ENCODE data around the gene EPB41L4A. TPM values are rescaled to one million over a fixed set of nuclear protein-coding genes. Genes with fewer than 3 reads are reported as not detected.

EPB41L4A gene
- total RNA-seq, 1 donor from 2014 or later: 11.1 TPM

DNA sequence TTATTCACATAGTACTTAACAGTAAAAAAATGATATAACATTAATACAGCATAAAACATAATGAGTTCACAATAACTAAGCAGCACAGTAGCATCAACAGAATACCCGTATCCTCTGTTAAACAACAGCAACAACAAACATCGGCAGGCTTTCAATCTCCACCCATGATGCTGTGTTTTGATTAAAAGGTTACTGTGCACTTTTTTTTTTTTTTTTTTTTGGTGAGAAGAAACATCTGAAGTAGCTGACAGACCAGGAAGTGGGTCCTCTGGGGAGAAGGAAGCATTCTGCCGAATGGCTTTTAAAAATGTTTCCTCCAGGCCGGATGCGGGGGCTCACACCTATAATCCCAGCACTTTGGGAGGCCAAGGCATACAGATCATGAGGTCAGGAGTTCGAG, 282.3 kb downstream of the EPB41L4A start:
- TF ChIP-seq EZH2 (IDR thresholded peaks at IDR 0.05; ENCODE audit: insufficient read depth, low read length): no peak
- TF ChIP-seq, protein P1, sequence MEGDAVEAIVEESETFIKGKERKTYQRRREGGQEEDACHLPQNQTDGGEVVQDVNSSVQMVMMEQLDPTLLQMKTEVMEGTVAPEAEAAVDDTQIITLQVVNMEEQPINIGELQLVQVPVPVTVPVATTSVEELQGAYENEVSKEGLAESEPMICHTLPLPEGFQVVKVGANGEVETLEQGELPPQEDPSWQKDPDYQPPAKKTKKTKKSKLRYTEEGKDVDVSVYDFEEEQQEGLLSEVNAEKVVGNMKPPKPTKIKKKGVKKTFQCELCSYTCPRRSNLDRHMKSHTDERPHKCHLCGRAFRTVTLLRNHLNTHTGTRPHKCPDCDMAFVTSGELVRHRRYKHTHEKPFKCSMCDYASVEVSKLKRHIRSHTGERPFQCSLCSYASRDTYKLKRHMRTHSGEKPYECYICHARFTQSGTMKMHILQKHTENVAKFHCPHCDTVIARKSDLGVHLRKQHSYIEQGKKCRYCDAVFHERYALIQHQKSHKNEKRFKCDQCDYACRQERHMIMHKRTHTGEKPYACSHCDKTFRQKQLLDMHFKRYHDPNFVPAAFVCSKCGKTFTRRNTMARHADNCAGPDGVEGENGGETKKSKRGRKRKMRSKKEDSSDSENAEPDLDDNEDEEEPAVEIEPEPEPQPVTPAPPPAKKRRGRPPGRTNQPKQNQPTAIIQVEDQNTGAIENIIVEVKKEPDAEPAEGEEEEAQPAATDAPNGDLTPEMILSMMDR (IDR thresholded peaks at IDR 0.05; ENCODE audit: insufficient read depth, low read depth, low read length): no peak
- H2AFZ ChIP-seq (ENCODE audit: low read depth, low read length): no peak overlapping the region
- Mint-ChIP-seq H3K4me1 (ENCODE audit: low read depth, unreplicated experiment) (no peaks in the 10 kb centered on the region), H3K9me3 (ENCODE audit: unreplicated experiment) (peaks cover 2% of the 10 kb centered on the region), H3K27ac (ENCODE audit: unreplicated experiment) (no peak overlapping the region), H3K36me3 (ENCODE audit: low read depth, unreplicated experiment) (no peaks in the 10 kb centered on the region), H3K4me3 (ENCODE audit: unreplicated experiment) (no peak overlapping the region), H3K27me3 (ENCODE audit: low read depth, unreplicated experiment) (no peaks in the 10 kb centered on the region)
- H3K4me3 ChIP-seq (ENCODE audit: insufficient read depth, low read depth, low read length): no peak overlapping the region
- H4K20me1 ChIP-seq (ENCODE audit: insufficient read depth, low read length): no peaks in the 10 kb centered on the region
- no peaks in the 10 kb centered on the region for H3K79me2 ChIP-seq (ENCODE audit: insufficient read depth, low read length)
- H3K36me3 ChIP-seq (ENCODE audit: insufficient read depth, low read length): no peaks in the 10 kb centered on the region
- FAIRE-seq (no peak), DNase-seq (ENCODE audit: low read depth) (no peak)
- no peak overlapping the region for H3K9ac ChIP-seq (ENCODE audit: low read length)
- no peak overlapping the region for H3K27ac ChIP-seq (ENCODE audit: low read depth, low read length)
- no peaks in the 10 kb centered on the region for H3K9me3 ChIP-seq (ENCODE audit: insufficient read depth, low read depth, low read length)
- no peaks in the 10 kb centered on the region for H3K4me1 ChIP-seq (ENCODE audit: insufficient read depth, low read length)
- H3K4me2 ChIP-seq (ENCODE audit: low read length): no peak overlapping the region
- H3K27me3 ChIP-seq (ENCODE audit: insufficient read depth, low read length): no peaks in the 10 kb centered on the region

DNA sequence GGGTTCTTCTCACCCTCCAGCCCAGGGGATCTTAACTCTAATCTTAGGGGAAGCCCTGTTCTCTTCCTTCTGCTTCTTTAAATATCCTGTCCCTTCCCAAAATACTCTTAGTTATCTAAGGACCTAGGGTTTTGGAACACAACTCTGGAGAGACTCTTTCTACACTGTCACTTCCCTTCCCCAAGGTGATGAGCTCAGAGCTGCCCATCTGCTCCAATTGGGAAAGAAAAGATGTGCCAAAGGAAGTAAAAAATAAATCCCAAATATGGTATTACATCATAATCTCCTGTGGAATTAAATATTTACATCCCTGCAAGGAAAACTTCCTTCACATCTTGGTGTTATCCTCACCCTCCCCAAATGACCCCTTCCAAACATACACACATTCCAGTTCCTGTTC, 291.2 kb downstream of the EPB41L4A start:
- H4K20me1 ChIP-seq (ENCODE audit: insufficient read depth, low read length): no peaks in the 10 kb centered on the region
- peaks cover 7% of the 10 kb centered on the region for H3K27me3 Mint-ChIP-seq (ENCODE audit: low read depth, unreplicated experiment)
- DNase-seq (ENCODE audit: low read depth): no peak
- no peaks in the 10 kb centered on the region for H3K36me3 Mint-ChIP-seq (ENCODE audit: low read depth, unreplicated experiment)
- H3K4me2 ChIP-seq (ENCODE audit: low read length): no peak overlapping the region
- no peak overlapping the region for H3K9ac ChIP-seq (ENCODE audit: low read length)
- H3K4me1 ChIP-seq (ENCODE audit: insufficient read depth, low read length): no peaks in the 10 kb centered on the region
- TF ChIP-seq, protein P1 (IDR thresholded peaks at IDR 0.05; ENCODE audit: insufficient read depth, low read depth, low read length): no peak
- no peak overlapping the region for H3K4me3 ChIP-seq (ENCODE audit: insufficient read depth, low read depth, low read length)
- no peaks in the 10 kb centered on the region for H3K9me3 Mint-ChIP-seq (ENCODE audit: unreplicated experiment)
- no peaks in the 10 kb centered on the region for H3K4me1 Mint-ChIP-seq (ENCODE audit: low read depth, unreplicated experiment)
- no peaks in the 10 kb centered on the region for H3K27me3 ChIP-seq (ENCODE audit: insufficient read depth, low read length)
- no peak overlapping the region for H3K27ac ChIP-seq (ENCODE audit: low read depth, low read length)
- no peak overlapping the region for H2AFZ ChIP-seq (ENCODE audit: low read depth, low read length)
- H3K79me2 ChIP-seq (ENCODE audit: insufficient read depth, low read length): no peaks in the 10 kb centered on the region
- no peaks in the 10 kb centered on the region for H3K36me3 ChIP-seq (ENCODE audit: insufficient read depth, low read length)
- H3K9me3 ChIP-seq (ENCODE audit: insufficient read depth, low read depth, low read length): no peaks in the 10 kb centered on the region
- no peak overlapping the region for H3K4me3 Mint-ChIP-seq (ENCODE audit: unreplicated experiment)
- H3K27ac Mint-ChIP-seq (ENCODE audit: unreplicated experiment): no peak overlapping the region
- no peak for FAIRE-seq

DNA sequence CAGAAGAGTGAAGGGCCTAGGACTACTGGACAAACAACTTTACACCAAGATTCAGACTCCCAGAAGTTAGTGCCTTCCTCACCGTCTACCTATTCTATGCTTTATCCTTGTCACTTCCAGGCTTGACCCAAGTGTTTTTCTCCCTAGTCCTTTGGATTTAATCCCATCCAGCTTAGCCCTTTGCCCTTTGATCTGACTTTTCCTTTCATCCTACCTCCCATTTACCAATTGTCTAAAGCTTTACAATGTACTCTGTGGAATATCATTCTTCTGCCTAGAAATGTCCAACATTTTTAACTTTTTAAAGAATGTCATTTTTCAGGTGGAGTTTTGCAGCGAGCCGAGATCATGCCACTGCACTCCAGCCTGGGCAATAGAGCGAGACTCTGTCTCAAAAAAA, 292.1 kb downstream of the EPB41L4A start:
- H3K36me3 ChIP-seq (ENCODE audit: insufficient read depth, low read length): no peaks in the 10 kb centered on the region
- FAIRE-seq (no peak), DNase-seq (ENCODE audit: low read depth) (no peak)
- TF ChIP-seq, protein P1 (IDR thresholded peaks at IDR 0.05; ENCODE audit: insufficient read depth, low read depth, low read length): no peak
- TF ChIP-seq EZH2 (IDR thresholded peaks at IDR 0.05; ENCODE audit: insufficient read depth, low read length): no peak
- no peaks in the 10 kb centered on the region for H3K4me1 Mint-ChIP-seq (ENCODE audit: low read depth, unreplicated experiment)
- H3K4me3 Mint-ChIP-seq (ENCODE audit: unreplicated experiment): no peak overlapping the region
- no peak overlapping the region for H3K27ac Mint-ChIP-seq (ENCODE audit: unreplicated experiment)
- H3K9ac ChIP-seq (ENCODE audit: low read length): no peak overlapping the region
- no peak overlapping the region for H3K4me3 ChIP-seq (ENCODE audit: insufficient read depth, low read depth, low read length)
- no peak overlapping the region for H2AFZ ChIP-seq (ENCODE audit: low read depth, low read length)
- no peak overlapping the region for H3K27ac ChIP-seq (ENCODE audit: low read depth, low read length)
- H3K79me2 ChIP-seq (ENCODE audit: insufficient read depth, low read length): no peaks in the 10 kb centered on the region
- H3K36me3 Mint-ChIP-seq (ENCODE audit: low read depth, unreplicated experiment): no peaks in the 10 kb centered on the region
- H3K27me3 Mint-ChIP-seq (ENCODE audit: low read depth, unreplicated experiment): peaks cover 7% of the 10 kb centered on the region
- no peak overlapping the region for H3K4me2 ChIP-seq (ENCODE audit: low read length)
- H3K4me1 ChIP-seq (ENCODE audit: insufficient read depth, low read length): no peaks in the 10 kb centered on the region
- no peaks in the 10 kb centered on the region for H3K27me3 ChIP-seq (ENCODE audit: insufficient read depth, low read length)
- H3K9me3 ChIP-seq (ENCODE audit: insufficient read depth, low read depth, low read length): no peaks in the 10 kb centered on the region
- no peaks in the 10 kb centered on the region for H3K9me3 Mint-ChIP-seq (ENCODE audit: unreplicated experiment)
- no peaks in the 10 kb centered on the region for H4K20me1 ChIP-seq (ENCODE audit: insufficient read depth, low read length)
